Sigmoid colon (tissue), 4 donors: ENCODE measurements around the gene EMX2.

Experiments used
- CTCF ChIP-seq, 4 experiments: fragments of 450-650 bp in 3 of 4; fragments of 200-600 bp in 1 of 4; IDR thresholded peaks; one replicate each; pipeline ENCODE4 v1.5.1; 2016 to 2019; ENCODE audit warnings: antibody characterized with exemption in 4 of 4, mild to moderate bottlenecking in 3 of 4, moderate library complexity in 2 of 4
- POLR2A ChIP-seq, 2 donors: fragments of 450-650 bp; IDR thresholded peaks; one replicate each; pipeline ENCODE4 v1.6.1; 2016; ENCODE audit warnings: antibody characterized with exemption in 2 of 2, mild to moderate bottlenecking in 2 of 2, moderate library complexity in 2 of 2
- POLR2AphosphoS5 ChIP-seq, 4 donors: sonication (generic); formaldehyde crosslinking; IDR thresholded peaks; one replicate each; pipeline ENCODE4 v1.6.1; 2017; ENCODE audit warnings: antibody characterized with exemption in 4 of 4

DNA sequence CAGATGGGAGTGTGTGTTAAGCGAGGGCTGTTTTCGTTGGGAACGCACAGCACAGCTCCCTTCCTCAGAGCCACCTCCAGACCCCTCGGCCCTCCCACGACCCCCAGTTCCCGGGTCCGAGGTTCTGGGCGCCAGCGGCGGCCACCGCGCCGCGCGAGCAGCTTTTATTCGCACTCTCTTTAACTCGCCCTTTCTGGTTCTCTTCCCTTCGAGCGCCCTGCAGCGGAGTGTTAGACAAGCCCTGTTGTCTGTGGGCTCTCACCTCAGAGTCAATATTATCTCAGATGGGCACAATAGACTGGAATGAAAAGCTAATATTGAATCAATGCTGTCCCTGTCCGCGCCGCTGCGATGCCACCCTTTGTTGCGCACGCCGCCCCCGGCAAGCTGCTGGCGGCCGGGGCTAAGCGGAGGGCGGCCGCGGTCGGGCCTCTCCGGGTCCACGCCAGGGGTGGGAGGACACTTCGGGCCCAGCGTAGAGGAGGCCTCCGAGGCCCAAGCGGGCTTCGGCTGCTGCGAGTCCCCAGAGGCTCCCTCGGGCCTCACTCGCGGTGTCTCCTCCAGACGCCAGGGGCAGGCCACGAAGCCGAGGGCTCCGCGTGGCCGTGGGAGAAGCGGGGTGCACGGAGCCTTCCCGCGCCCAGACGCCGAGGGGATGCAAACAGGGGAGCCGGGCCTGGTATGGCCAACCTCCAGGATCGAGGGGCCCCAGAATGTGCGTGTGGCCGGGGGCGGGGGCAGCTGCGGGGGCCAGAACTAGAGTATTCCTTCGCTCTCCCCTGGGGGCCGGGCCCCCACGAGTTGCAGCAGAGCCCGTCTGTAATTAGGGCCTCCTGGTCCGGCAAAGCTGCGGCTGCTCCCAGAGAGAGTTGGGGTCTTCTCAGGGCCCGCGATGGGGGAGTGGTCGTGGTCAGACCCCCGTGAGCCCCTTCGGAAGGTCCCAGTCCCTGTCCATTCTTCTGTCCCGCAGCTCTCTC is 7.9 kb upstream of the EMX2 start:
- TF ChIP-seq CTCF (IDR thresholded peaks at IDR 0.05) (no peak), POLR2A (IDR thresholded peaks at IDR 0.05) (no peak), POLR2AphosphoS5 (IDR thresholded peaks at IDR 0.05) (no peak)
